ENCODE measurements around the gene ADARB1. TPM values are rescaled to one million over a fixed set of nuclear protein-coding genes. Genes with fewer than 3 reads are reported as not detected.

ADARB1 gene
- total and polyA plus RNA-seq, 2 experiments from 2014 or later = 4.8 to 14.8 TPM

DNA sequence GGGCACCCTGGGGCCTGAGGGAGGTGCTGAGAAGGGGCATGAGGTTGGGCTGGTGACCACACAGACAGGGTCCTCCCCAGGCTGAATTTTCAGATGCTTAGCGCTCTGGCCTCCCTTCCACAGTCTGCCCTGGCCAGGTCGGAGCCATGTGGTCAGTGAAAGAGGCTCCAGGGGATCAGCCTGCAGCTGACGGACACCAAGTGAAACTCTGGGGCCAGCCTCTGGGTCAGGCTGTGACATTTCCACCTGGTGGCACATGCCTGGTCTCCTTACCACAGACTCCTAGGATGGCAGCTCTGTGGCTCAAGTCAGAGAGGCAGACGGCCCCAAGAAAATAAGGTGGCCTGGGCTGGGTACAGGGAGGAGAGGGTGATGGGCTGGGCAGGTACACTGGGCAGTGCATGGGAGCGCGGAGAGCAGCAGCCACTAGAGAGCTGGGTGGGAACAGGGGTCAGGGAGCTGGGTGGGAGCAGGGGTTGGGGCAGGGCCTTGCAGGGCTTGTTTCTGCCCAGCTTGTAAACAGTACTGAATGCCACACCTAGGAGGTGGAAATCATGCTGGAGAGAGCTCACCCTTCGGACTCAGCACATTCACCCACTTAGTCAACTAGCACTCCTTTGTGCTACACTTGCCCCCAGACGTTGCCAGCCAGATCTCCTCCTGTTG lies 20.7 kb upstream of the ADARB1 start:
- Histone ChIP-seq H3K9me2 (ENCODE audit: insufficient read depth) (no peaks in the 10 kb centered on the region), H3K36me3 (ENCODE audit: insufficient read depth) (no peaks in the 10 kb centered on the region), H4K20me1 (replicated peaks; ENCODE audit: insufficient read depth) (no peaks in the 10 kb centered on the region), H2AFZ (no peak overlapping the region), H3K4me1 (ENCODE audit: insufficient read depth) (peaks cover 22% of the 10 kb centered on the region), H3K27ac (ENCODE audit: low read depth) (no peak overlapping the region), H3K27me3 (ENCODE audit: insufficient read depth) (no peaks in the 10 kb centered on the region), H3K79me2 (replicated peaks; ENCODE audit: insufficient read depth) (no peaks in the 10 kb centered on the region), H3K4me2 (no peak overlapping the region), H3F3A (replicated peaks; ENCODE audit: low read depth) (no peaks in the 10 kb centered on the region), H3K4me3 (no peak overlapping the region)
- Mint-ChIP-seq H3K36me3 (ENCODE audit: low read depth) (no peaks in the 10 kb centered on the region), H3K4me3 (no peak overlapping the region), H3K27me3 (ENCODE audit: insufficient read depth, low read depth, poor library complexity) (peaks cover 8% of the 10 kb centered on the region), H3K4me1 (peaks cover 40% of the 10 kb centered on the region), H3K27ac (no peak overlapping the region), H3K9me3 (no peaks in the 10 kb centered on the region)
- DNase-seq (ENCODE audit: low spot score) (no peak), ATAC-seq (no peak)
- TF ChIP-seq, protein P1, sequence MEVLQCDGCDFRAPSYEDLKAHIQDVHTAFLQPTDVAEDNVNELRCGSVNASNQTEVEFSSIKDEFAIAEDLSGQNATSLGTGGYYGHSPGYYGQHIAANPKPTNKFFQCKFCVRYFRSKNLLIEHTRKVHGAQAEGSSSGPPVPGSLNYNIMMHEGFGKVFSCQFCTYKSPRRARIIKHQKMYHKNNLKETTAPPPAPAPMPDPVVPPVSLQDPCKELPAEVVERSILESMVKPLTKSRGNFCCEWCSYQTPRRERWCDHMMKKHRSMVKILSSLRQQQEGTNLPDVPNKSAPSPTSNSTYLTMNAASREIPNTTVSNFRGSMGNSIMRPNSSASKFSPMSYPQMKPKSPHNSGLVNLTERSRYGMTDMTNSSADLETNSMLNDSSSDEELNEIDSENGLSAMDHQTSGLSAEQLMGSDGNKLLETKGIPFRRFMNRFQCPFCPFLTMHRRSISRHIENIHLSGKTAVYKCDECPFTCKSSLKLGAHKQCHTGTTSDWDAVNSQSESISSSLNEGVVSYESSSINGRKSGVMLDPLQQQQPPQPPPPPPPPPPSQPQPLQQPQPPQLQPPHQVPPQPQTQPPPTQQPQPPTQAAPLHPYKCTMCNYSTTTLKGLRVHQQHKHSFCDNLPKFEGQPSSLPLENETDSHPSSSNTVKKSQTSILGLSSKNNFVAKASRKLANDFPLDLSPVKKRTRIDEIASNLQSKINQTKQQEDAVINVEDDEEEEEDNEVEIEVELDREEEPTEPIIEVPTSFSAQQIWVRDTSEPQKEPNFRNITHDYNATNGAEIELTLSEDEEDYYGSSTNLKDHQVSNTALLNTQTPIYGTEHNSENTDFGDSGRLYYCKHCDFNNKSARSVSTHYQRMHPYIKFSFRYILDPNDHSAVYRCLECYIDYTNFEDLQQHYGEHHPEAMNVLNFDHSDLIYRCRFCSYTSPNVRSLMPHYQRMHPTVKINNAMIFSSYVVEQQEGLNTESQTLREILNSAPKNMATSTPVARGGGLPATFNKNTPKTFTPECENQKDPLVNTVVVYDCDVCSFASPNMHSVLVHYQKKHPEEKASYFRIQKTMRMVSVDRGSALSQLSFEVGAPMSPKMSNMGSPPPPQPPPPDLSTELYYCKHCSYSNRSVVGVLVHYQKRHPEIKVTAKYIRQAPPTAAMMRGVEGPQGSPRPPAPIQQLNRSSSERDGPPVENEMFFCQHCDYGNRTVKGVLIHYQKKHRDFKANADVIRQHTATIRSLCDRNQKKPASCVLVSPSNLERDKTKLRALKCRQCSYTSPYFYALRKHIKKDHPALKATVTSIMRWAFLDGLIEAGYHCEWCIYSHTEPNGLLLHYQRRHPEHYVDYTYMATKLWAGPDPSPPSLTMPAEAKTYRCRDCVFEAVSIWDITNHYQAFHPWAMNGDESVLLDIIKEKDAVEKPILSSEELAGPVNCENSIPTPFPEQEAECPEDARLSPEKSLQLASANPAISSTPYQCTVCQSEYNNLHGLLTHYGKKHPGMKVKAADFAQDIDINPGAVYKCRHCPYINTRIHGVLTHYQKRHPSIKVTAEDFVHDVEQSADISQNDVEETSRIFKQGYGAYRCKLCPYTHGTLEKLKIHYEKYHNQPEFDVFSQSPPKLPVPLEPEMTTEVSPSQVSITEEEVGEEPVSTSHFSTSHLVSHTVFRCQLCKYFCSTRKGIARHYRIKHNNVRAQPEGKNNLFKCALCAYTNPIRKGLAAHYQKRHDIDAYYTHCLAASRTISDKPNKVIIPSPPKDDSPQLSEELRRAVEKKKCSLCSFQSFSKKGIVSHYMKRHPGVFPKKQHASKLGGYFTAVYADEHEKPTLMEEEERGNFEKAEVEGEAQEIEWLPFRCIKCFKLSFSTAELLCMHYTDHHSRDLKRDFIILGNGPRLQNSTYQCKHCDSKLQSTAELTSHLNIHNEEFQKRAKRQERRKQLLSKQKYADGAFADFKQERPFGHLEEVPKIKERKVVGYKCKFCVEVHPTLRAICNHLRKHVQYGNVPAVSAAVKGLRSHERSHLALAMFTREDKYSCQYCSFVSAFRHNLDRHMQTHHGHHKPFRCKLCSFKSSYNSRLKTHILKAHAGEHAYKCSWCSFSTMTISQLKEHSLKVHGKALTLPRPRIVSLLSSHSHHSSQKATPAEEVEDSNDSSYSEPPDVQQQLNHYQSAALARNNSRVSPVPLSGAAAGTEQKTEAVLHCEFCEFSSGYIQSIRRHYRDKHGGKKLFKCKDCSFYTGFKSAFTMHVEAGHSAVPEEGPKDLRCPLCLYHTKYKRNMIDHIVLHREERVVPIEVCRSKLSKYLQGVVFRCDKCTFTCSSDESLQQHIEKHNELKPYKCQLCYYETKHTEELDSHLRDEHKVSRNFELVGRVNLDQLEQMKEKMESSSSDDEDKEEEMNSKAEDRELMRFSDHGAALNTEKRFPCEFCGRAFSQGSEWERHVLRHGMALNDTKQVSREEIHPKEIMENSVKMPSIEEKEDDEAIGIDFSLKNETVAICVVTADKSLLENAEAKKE (CRISPR knock-in tag; IDR thresholded peaks at IDR 0.05) = no peak
- TF ChIP-seq ZNF331 (CRISPR knock-in tag; IDR thresholded peaks at IDR 0.05; ENCODE audit: low read depth) (no peak), POLR2AphosphoS5 (IDR thresholded peaks at IDR 0.05; ENCODE audit: low read depth) (no peak), STAT1 (IDR thresholded peaks at IDR 0.05; ENCODE audit: unreplicated experiment) (no peak), EZH2 (IDR thresholded peaks at IDR 0.05; ENCODE audit: low read depth, unreplicated experiment) (no peak), EZH2phosphoT487 (IDR thresholded peaks at IDR 0.05; ENCODE audit: unreplicated experiment) (no peak), ZNF114 (CRISPR knock-in tag; IDR thresholded peaks at IDR 0.05) (no peak), JUNB (IDR thresholded peaks at IDR 0.05; ENCODE audit: unreplicated experiment) (no peak), CREB1 (CRISPR knock-in tag; IDR thresholded peaks at IDR 0.05; ENCODE audit: low read depth) (no peak), NANOG (IDR thresholded peaks at IDR 0.05; ENCODE audit: borderline replicate concordance) (no peak)
- TF ChIP-seq, protein P2, sequence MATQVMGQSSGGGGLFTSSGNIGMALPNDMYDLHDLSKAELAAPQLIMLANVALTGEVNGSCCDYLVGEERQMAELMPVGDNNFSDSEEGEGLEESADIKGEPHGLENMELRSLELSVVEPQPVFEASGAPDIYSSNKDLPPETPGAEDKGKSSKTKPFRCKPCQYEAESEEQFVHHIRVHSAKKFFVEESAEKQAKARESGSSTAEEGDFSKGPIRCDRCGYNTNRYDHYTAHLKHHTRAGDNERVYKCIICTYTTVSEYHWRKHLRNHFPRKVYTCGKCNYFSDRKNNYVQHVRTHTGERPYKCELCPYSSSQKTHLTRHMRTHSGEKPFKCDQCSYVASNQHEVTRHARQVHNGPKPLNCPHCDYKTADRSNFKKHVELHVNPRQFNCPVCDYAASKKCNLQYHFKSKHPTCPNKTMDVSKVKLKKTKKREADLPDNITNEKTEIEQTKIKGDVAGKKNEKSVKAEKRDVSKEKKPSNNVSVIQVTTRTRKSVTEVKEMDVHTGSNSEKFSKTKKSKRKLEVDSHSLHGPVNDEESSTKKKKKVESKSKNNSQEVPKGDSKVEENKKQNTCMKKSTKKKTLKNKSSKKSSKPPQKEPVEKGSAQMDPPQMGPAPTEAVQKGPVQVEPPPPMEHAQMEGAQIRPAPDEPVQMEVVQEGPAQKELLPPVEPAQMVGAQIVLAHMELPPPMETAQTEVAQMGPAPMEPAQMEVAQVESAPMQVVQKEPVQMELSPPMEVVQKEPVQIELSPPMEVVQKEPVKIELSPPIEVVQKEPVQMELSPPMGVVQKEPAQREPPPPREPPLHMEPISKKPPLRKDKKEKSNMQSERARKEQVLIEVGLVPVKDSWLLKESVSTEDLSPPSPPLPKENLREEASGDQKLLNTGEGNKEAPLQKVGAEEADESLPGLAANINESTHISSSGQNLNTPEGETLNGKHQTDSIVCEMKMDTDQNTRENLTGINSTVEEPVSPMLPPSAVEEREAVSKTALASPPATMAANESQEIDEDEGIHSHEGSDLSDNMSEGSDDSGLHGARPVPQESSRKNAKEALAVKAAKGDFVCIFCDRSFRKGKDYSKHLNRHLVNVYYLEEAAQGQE (IDR thresholded peaks at IDR 0.05; ENCODE audit: unreplicated experiment) = no peak
- TF ChIP-seq, protein P3, sequence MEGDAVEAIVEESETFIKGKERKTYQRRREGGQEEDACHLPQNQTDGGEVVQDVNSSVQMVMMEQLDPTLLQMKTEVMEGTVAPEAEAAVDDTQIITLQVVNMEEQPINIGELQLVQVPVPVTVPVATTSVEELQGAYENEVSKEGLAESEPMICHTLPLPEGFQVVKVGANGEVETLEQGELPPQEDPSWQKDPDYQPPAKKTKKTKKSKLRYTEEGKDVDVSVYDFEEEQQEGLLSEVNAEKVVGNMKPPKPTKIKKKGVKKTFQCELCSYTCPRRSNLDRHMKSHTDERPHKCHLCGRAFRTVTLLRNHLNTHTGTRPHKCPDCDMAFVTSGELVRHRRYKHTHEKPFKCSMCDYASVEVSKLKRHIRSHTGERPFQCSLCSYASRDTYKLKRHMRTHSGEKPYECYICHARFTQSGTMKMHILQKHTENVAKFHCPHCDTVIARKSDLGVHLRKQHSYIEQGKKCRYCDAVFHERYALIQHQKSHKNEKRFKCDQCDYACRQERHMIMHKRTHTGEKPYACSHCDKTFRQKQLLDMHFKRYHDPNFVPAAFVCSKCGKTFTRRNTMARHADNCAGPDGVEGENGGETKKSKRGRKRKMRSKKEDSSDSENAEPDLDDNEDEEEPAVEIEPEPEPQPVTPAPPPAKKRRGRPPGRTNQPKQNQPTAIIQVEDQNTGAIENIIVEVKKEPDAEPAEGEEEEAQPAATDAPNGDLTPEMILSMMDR (conservative IDR thresholded peaks at IDR 0.05; ENCODE audit: low read depth in 2 of 2) = no peak
- TF ChIP-seq, protein P4, sequence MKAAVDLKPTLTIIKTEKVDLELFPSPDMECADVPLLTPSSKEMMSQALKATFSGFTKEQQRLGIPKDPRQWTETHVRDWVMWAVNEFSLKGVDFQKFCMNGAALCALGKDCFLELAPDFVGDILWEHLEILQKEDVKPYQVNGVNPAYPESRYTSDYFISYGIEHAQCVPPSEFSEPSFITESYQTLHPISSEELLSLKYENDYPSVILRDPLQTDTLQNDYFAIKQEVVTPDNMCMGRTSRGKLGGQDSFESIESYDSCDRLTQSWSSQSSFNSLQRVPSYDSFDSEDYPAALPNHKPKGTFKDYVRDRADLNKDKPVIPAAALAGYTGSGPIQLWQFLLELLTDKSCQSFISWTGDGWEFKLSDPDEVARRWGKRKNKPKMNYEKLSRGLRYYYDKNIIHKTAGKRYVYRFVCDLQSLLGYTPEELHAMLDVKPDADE (IDR thresholded peaks at IDR 0.05) = no peak
